ENCODE results near the gene KRT40.
"Not testable (repeated sequence)": the region's sequence is repeated elsewhere in the genome, so short reads cannot be mapped to it uniquely, and the experiment has no call there.

KRT40 gene

DNA sequence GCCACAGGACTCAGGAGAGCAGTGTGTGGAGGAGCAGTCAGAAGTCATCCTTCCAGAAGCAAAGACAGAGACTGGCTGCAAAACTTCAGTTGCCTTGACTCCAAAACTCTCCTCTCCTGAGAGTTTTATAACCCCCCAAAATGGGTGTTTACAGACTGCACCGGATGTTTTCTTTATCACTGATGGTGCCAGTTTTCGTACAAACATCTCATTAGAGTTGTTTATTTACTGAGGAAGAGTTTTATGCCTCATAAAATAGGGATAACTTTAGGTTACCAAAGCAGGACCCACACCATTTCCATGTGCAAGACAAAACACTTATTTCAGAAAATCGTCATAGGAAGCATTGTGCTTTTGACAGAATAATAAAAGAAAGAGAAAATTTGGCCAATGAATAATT lies at the start of gene KRT40:
KRT40 (minus strand) TSS at position 101 of the 400 bp plus-strand sequence; CDS start at position 48, 53 bp downstream.
- DNase-seq (ENCODE audit: low read depth) = no peak

- DNase-seq (ENCODE audit: low read depth) = no peak
Measured at GRCh38 chr17:41029633-41030245, 45.6 kb upstream of the KRT40 start, which contains the start of gene KRTAP1-4. KRTAP1-4 (minus strand) TSS chr17:41030195; CDS start chr17:41030078, 117 bp downstream.

DNA sequence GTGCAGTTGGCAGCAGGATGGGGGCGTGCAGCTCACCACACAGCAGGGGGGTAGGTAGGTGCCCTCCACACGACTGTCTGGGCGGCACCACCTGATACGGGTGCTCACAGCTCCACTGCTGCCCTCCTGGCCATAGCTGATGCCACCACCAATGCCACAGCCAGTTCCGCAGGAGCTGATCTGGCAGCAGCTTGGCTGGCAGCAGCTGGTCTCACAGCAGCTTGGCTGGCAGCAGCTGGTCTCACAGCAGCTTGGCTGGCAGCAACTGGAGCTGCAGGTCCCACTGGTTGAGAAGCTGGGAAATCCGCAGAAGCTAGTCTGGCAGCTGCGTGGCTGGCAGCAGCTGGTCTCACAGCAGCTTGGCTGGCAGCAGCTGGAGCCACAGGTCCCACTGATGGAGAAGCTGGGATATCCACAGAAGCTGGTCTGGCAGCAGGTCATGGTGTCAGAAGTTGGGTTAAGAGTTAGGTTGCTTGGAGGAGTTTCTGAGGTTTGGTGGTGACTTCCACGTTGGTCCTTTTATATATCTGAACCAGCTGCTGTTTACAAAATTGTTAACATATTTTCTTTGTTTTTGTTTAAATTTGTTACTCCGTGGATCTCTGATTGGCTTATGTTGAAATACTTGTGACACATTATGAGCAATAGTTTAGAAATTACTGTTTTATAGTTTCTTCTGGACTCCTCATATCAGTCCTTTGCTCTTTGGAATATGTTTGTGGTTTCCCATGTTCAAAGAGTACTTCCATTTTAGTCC lies 42.8 kb upstream of the KRT40 start, which contains the start of gene KRTAP1-5:
KRTAP1-5 (minus strand) TSS at position 494 of the 757 bp plus-strand sequence; CDS start at position 441, 53 bp downstream.
- peak; percentile 32 for DNase-seq (ENCODE audit: low read depth)

- no peak for DNase-seq (ENCODE audit: low read depth)
Measured at GRCh38 chr17:41024697-41025096, 40.6 kb upstream of the KRT40 start.

DNA sequence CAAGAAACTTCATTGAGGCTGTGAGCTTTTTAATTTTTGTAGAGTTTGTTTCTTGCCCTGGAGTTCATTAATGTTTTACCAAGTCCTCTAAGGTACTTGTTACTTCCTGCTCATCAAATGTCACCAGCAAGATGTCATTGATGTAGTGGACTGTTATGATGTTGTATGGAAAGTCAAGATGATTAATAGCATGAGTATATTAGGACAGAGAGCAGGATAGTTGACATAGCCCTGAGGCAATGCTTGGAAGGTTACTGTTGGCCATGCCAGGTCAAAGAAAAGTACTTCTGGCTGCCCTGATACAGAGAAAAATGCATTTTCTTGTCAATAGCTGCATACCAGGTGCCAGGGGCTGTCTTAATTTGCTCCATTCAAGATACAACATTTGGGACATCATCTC lies 36.2 kb upstream of the KRT40 start:
- DNase-seq (ENCODE audit: low read depth) = no peak

DNA sequence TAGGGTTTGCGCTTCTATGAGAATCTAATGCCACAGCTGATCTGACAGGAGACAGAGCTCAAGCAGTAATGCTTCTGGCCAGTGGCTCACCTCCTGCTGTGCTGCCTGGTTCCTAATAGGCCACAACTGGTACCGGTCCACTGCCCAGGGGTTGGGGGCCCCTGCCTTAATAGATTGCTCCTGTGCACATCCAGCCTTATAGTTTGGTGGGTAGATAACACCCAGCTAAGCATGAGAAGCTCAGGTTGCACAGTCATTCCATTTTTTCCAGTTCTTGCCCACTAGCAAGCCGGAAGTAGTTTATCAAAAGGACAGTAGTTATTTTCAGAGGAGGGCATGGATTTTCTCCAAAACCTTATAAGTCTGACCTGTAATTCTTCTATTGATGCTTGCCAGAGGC lies 35.3 kb upstream of the KRT40 start:
- no peak for DNase-seq (ENCODE audit: low read depth)

- DNase-seq (ENCODE audit: low read depth) = no peak
Measured at GRCh38 chr17:41018541-41018940, 34.4 kb upstream of the KRT40 start.

DNA sequence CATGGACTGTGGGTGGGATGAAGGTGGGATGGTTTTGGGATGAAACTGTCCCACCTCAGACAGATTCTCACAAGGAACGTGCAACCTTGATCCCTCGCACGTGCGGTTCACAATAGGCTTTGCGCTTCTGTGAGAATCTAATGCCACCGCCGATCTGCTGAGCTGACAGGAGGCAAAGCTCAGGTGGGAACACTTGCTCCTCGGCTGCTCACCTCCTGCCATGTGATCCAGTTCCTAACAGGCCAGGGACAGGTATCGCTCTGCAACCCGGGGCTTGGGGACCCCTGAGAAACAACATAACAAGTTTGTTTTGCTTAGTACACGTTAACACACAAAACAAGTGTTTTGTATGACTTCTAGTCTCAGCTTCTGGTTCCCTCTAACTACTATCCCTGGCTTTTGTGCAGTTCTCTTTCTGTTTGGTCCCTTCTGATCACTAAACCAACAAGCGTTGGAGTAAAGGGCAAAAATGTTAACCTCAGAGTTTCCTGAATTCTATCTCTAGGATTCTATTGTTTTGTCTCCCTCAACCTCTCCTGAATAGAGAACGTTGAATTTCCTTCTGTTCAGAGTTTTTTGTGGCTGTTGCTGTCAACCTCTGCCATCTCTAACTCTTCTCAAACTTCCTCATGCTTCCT lies 32.6 kb upstream of the KRT40 start:
- no peak for DNase-seq (ENCODE audit: low read depth)

GRCh38 chr17:41015454-41015853 lies 31.3 kb upstream of the KRT40 start:
- no peak for DNase-seq (ENCODE audit: low read depth)

GRCh38 chr17:41013606-41014005 lies 29.5 kb upstream of the KRT40 start:
- peak; percentile 50 for DNase-seq (ENCODE audit: low read depth)

DNA sequence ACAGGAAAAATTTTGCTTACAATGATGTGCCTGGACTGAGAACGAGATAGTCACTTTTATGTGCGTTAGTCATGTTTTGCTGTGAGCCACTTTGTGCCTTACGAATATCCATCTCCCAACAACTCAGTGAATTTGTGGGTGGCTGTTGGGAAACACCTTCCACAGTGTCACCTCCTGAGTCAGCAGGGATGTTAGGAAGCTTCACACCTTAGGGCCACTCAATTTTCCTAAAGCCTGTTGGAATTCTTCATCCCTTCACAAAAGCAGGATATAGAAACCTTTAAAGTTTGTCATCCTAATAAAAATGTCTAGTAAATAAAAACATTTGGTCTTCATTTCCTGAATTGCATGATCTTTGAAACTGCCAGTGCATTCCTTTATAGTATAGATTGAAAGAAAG lies 29.1 kb upstream of the KRT40 start:
- no peak for DNase-seq (ENCODE audit: low read depth)

- no peak for DNase-seq (ENCODE audit: low read depth)
Measured at GRCh38 chr17:41012326-41013120, 28.4 kb upstream of the KRT40 start.

GRCh38 chr17:41010441-41010840 lies 26.3 kb upstream of the KRT40 start:
- DNase-seq (ENCODE audit: low read depth) = no peak

- DNase-seq (ENCODE audit: low read depth) = no peak
Measured at GRCh38 chr17:41009936-41010335, 25.8 kb upstream of the KRT40 start.

DNA sequence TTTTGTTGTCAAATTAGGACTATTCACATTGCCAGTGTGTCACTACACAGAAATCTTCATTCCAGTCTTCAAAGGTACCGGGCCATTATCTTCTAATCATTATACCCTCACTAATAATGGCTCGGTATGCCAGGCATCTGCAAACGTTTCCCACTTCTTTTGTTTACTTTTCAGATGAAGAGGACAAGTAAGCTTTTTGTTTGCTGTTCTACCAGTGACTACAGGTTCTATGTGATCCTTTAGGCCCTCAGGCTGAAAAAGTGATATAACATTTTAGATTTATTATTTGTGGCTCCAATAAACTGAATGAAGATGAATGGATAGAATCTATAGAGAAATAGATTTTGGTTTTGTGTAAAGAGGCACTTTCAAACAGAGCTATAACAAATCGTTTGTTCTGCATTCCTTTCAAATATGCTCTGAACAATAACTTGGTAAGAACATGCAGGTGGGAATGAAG lies 25.2 kb upstream of the KRT40 start:
- no peak for DNase-seq (ENCODE audit: low read depth)

DNA sequence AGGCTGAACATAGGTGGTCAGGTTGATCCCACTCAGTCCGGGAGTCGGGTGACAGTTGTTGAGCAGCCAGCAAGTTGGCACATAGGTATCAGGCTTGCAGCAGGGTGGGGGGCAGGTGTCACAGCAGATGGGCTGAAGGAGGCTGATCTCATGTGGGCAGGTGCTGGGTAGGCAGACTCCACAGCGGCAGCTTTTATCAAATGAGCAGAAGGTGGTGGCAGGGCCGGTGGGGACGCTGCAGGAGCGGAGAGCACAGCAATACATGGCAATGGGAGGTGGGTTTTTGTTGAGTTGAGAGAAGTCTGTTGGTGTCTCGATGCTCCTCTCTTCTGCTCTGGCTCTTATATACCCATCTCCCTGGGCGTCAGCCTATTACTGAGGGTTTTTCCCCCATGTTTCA lies 24.7 kb upstream of the KRT40 start, which contains the start of gene KRTAP3-1:
KRTAP3-1 (minus strand) TSS at position 318 of the 400 bp plus-strand sequence; CDS start at position 264, 54 bp downstream.
- no peak for DNase-seq (ENCODE audit: low read depth)

DNA sequence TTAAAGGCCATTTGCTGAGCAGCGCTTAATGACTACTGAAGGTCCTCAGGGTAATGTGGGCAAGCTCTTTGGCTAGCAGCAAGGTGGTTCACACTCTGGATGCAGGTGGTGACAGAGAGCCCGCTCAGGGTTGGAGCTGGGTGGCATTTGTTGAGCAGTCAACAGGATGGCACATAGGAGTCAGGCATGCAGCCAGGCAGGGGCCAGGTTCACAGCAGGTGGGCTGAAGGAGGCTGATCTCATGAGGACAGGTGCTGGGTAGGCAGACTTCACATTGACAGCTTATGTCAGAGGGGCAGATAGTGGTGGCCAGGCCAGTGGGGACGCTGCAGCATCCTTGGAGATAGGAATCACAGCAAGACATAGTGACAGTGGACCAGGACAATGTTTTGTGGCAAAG lies 20.3 kb upstream of the KRT40 start:
- no peak for DNase-seq (ENCODE audit: low read depth)

DNA sequence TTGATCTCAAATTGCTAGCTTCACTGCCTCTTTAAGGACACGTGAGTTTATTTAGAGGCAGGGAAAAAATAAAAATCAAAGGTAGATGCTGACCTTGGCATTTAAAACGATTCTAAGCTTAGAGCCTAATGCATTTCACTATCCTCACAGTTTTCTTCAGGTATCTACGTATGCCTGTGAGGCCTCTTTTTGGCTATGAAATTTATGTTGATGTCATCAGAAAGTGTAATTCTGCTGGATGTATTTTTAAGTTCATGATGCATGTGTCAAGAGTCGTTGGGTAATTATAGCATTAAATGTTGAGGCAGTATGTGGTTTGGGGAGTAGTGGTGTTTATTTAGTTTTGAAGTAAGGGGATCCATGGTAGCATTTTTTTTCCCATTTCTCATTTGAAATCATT lies 19.8 kb upstream of the KRT40 start:
- DNase-seq (ENCODE audit: low read depth) = no peak

DNA sequence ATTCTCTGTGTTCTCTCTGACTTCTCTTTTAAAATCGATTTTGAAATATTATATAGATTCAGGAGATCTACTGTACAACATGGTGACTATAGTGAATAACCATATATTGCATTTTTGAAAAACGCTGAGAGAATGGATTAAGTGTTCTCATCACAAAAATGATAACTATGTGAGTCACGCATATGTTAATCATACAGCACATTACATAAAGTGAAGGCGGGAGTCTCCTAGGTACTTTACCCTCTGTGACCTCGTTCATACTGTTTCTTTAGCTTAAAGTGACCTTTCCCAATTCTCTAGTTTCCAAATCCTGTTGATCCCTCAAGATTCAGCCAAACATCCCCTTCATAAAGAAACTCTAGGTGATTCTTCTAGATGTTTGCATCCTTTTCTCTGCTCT lies 18.7 kb upstream of the KRT40 start:
- DNase-seq (ENCODE audit: low read depth) = no peak

- no peak for DNase-seq (ENCODE audit: low read depth)
Measured at GRCh38 chr17:41001795-41002194, 17.7 kb upstream of the KRT40 start.

- not testable (repeated sequence) for DNase-seq (ENCODE audit: low read depth)
Measured at GRCh38 chr17:40999563-40999962, 15.4 kb upstream of the KRT40 start, which contains the start of gene KRTAP3-2. KRTAP3-2 (minus strand) TSS chr17:40999906; CDS start chr17:40999853, 53 bp downstream.

DNA sequence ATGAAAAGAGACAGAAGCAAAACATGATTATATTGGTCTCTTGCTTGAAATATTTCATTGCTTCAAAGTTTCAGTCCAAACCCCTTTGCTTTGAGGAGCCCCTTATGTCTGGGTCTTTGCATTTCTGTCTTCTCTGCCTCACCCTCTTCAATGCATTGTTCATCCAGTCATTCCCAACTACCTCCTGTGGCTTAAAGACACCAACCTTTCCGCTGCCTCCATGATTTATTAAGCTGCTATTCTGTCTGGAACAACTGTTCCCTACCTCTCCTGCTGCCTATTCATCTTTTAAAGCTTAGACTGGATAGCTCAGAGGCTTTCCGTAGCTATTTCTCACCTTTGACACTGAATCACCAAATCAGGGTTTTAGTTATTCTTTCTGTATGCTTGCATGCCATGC lies 13.2 kb upstream of the KRT40 start:
- no peak for DNase-seq (ENCODE audit: low read depth)
